Brain pericyte (primary cell): Measurements from ENCODE around the gene BDH1.
"Not testable (repeated sequence)": the region's sequence is repeated elsewhere in the genome, so short reads cannot be mapped to it uniquely, and the experiment has no call there.

ENCODE experiments used
- DNase-seq: peaks from one replicate; pipeline ENCODE4 v3.0.0-alpha.2; 2012; ENCODE audit warnings: low read depth, low spot score

Gene BDH1

GRCh38 chr3:197521277-197522182 lies 34.2 kb downstream of the BDH1 start:
- no peak for DNase-seq

GRCh38 chr3:197520311-197521276 lies 35.2 kb downstream of the BDH1 start:
- DNase-seq: no peak

DNA sequence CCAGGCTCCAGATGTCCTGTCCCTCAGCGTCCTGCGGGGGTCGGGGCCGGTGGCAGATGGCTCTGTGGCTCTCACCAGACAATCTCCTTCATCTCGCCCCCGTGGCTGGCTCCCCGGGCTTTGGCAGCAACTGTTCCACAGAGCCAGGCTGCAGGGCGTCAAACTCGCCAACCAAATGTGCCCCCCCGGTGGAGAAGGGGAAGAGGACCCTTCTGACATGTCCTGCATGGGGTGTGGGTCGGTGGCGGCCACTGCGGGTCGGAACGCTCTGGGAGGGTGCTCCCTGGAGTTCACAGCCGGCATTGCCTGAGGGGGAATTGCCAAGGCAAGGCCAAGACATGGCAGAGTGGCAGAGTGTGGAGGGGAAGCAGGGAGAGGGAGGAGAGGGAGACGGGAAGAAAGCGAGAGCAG lies 36.0 kb downstream of the BDH1 start:
- DNase-seq: no peak

- no peak for DNase-seq
Observed at GRCh38 chr3:197518881-197519421, 36.8 kb downstream of the BDH1 start.

DNA sequence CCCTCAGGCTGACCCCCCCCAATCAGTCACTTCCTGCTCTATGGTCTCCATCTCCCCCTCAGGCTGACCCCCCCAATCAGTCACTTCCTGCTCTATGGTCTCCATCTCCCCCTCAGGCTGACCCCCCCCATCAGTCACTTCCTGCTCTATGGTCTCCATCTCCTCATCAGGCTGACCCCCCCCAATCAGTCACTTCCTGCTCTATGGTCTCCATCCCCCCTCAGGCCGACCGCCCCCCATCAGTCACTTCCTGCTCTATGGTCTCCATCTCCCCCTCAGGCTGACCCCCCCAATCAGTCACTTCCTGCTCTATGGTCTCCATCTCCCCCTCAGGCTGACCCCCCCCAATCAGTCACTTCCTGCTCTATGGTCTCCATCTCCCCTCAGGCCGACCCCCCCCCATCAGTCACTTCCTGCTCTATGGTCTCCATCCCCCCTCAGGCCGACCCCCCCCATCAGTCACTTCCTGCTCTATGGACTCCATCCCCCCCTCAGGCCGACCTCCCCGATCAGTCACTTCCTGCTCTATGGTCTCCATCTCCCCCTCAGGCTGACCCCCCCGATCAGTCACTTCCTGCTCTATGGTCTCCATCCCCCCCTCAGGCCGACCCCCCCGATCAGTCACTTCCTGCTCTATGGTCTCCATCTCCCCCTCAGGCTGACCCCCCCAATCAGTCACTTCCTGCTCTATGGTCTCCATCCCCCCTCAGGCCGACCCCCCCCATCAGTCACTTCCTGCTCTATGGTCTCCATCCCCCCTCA lies 37.7 kb downstream of the BDH1 start:
- DNase-seq: not testable (repeated sequence)

DNA sequence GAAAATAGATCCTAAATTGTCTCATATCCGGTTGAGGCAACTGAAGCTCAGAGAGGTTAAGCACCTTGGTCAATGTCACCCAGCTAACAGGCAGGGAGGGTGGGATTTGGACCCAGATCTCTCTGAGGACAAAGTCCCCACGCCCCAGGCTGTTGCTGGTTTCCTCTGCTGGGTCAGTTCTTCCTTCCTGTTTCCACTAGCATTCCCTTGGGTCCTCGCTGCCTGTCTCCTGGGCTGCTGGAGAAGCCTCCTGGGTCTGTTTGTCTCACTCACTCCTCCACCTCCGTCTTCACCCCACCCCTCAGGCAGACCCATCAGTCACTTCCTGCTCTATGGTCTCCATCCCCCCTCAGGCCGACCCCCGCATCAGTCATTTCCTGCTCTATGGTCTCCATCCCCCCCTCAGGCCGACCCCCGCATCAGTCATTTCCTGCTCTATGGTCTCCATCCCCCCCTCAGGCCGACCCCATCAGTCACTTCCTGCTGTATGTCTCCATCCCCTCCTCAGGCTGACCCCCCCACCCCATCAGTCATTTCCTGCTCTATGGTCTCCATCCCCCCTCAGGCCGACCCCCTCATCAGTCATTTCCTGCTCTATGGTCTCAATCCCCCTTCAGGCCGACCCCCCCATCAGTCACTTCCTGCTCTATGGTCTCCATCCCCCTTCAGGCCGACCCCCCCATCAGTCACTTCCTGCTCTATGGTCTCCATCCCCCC lies 38.7 kb downstream of the BDH1 start:
- not testable (repeated sequence) for DNase-seq

GRCh38 chr3:197516517-197516889 lies 39.3 kb downstream of the BDH1 start:
- DNase-seq: no peak

GRCh38 chr3:197514786-197515355 lies 40.9 kb downstream of the BDH1 start:
- no peak for DNase-seq

GRCh38 chr3:197513953-197514785 lies 41.6 kb downstream of the BDH1 start:
- no peak for DNase-seq

DNA sequence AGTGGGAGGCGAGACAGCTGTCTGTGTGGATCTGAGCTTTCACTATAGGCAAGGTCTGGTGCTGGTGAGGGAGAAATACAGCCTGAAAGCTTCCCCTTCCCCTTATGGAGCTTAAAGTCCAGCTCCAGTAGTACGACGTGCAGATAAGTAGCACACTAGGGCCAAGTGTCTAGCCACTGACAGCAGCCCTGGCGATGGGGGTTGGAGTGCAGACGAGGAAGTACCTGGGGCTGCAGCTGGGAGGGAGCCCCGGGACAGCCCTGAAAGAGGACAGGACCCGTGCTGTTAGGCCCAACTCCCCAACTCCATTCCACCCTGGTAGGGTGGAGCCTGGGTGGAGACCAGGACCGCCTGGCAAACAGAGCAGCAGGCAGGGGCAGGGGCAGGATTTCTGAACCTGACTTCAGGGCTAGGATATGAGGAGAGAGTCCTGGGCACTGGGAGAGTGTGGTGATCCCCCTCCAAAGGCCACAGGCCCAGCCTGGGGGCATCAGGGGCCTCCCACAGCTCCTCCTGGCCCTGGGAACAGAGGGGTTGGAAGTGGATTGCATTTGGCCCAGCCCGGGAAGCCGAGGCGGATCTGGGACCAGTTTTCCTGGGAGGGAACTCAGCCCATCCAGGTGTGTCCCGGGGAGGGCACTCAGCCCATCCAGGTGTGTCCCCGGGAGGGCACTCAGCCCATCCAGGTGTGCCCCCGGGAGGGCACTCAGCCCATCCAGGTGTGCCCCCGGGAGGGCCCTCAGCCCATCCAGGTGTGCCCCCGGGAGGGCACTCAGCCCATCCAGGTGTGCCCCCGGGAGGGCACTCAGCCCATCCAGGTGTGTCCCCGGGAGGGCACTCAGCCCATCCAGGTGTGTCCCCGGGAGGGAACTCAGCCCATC lies 42.8 kb downstream of the BDH1 start:
- DNase-seq: no peak

DNA sequence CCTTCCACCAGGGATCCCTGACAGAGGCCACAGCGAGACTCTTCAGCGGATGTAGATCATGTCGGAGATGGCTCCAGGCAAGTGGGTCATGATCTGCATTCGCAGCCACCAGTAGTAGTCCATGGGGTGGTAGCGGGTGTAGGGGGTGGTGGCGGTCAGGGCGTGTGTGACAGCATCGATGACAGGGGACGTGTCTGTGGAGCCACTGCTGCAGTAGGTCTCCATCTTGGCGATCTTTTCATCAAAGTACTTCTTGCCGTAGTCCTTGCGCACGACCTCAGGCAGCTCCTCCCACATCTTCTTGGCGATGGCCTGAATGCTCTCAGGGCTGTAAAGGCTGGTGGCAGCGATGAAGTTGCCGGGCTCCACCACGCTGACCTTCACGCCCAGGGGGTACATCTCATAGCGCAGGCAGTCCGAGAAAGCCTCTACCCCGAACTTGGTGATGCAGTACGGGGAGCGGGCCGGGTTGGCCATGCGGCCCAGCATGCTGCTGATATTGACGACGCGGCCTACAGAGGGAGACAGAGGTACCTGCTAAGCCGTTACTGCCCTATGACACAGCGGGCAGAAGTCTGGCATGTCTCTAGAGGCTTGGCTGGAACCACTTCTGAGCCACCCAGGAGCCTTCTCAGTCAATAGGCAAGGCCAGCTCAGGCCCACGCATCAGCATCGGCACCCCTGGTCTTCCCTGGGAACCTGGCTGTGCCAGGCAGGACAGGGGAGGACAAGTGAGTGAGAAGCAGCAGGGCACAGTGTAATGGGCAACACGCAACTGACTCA lies 43.7 kb downstream of the BDH1 start:
- no peak for DNase-seq

DNA sequence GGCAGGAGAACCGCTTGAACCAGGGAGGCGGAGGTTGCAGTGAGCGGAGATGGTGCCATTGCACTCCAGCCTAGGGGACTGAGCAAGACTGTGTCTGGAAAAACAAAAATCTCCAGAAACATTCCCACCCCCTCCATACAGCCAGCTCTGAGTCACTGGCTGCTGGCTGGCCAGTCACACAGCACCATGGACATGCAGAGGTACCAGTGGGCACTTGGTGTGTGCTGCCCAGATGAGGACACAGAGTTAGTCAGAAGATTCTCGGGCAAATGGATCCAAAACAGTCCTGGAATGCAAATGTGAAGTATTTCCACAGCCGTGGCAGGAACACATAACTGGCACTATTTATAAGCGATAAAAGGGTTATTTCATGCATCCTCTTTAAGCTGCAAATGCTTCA lies 44.6 kb downstream of the BDH1 start:
- no peak for DNase-seq

DNA sequence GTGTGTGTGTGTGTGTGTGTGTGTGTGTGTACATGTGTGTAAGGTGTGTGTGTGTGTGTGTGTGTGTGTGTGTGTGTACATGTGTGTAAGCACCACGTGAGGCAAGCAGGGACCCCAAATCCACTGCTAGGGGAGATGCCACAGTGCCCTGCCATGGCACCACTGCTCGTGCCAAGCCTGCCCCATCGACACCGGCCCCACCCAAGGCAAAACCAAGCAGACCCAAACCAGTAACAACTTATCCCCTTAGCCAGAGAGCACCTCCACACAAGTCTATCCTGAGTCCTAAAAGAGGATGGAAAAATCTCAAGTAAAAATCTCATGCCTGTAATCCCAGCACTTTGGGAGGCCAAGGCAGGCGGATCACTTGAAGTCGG lies 45.1 kb downstream of the BDH1 start:
- DNase-seq: no peak

GRCh38 chr3:197508924-197509775 lies 46.6 kb downstream of the BDH1 start:
- no peak for DNase-seq

DNA sequence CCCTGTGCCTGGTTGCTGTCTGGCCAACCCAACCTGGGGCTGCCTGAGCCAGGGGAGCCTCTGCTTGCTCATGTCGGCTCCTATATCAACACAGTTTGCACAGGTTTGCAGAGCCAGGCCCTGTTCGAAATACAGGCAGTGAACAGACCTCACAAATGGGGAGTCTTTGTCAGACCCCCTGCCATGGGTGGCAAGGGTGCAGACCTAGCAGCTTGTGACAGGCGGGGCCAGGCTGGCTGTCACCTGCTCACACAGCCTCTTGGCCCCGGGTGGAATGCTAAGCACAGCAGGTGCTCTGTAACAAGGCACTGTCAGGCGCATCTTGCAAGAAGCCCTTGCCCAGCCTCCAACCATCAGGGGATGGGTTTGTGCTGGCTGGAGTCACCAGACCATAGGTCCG lies 47.3 kb downstream of the BDH1 start:
- no peak for DNase-seq

- DNase-seq: no peak
Observed at GRCh38 chr3:197508051-197508451, 47.7 kb downstream of the BDH1 start.

GRCh38 chr3:197507541-197507940 lies 48.2 kb downstream of the BDH1 start:
- DNase-seq: no peak
